Mammary epithelial cell (primary cell): Measurements from ENCODE around the gene HENMT1.
"Not testable (repeated sequence)": the region's sequence is repeated elsewhere in the genome, so short reads cannot be mapped to it uniquely, and the experiment has no call there.

ENCODE experiments used
- CTCF ChIP-seq, 2 donors: IDR thresholded peaks in 1 of 2; conservative IDR thresholded peaks in 1 of 2; 2 replicates each; pipeline ENCODE4 v1.5.1; 2011 to 2012; ENCODE audit warnings: inconsistent platforms in 2 of 2, low read length in 2 of 2, mild to moderate bottlenecking in 2 of 2, control low read depth in 1 of 2, low read depth in 1 of 2; ENCODE audit not compliant: insufficient read depth in 1 of 2; ENCODE audit errors: extremely low read depth in 1 of 2
- EZH2 ChIP-seq: IDR thresholded peaks from 2 replicates; pipeline ENCODE4 v1.6.1; 2012; ENCODE audit warnings: low read length, inconsistent platforms, borderline replicate concordance

GRCh38 chr1:108702109-108702508 lies 41.2 kb upstream of the HENMT1 start:
- not testable (repeated sequence) for TF ChIP-seq EZH2; CTCF (conservative IDR thresholded peaks at IDR 0.05 in 1 of 2, IDR thresholded peaks at IDR 0.05 in 1 of 2; ENCODE audit: extremely low read depth in 1 of 2, insufficient read depth in 1 of 2, low read depth in 1 of 2, low read length in 2 of 2)
